Measurements from ENCODE around the gene LRCH2. TPM values are rescaled to one million over a fixed set of nuclear protein-coding genes. Genes with fewer than 3 reads are reported as not detected.
"Not testable (repeated sequence)": the region's sequence is repeated elsewhere in the genome, so short reads cannot be mapped to it uniquely, and the experiment has no call there.

The LRCH2 gene
- total and polyA plus RNA-seq, 7 experiments from 2014 or later = not detected

GRCh38 chrX:115234461-115234860 lies 565 bp upstream of the LRCH2 start:
- H3K27ac ChIP-seq (ENCODE audit: low read depth, low read length) = no peak overlapping the region
- H3K4me3 ChIP-seq (ENCODE audit: low read length) = no peak overlapping the region
- Mint-ChIP-seq H3K27ac (no peak overlapping the region), H3K9me3 (peaks cover 0 to 4% (median 0%) of the 10 kb centered on the region in 11 donors), H3K27me3 (peaks cover 16 to 38% (median 28%) of the 10 kb centered on the region in 5 donors), H3K4me3 (no peak overlapping the region), H3K36me3 (no peaks in the 10 kb centered on the region), H3K4me1 (peaks cover 0 to 6% (median 0%) of the 10 kb centered on the region in 7 donors)
- POLR2A ChIA-PET = no interaction called here
- CTCF ChIA-PET = no interaction called here
- no peak for ATAC-seq
- no peaks in the 10 kb centered on the region for H3K27me3 ChIP-seq (ENCODE audit: control insufficient read depth in 2 of 2, insufficient read depth in 2 of 2, low read length in 2 of 2)
- H3K36me3 ChIP-seq (ENCODE audit: control insufficient read depth in 2 of 3, insufficient read depth in 3 of 3, low read length in 3 of 3) = no peaks in the 10 kb centered on the region
- intact Hi-C loops (cut with micrococcal nuclease) = no loop called here
- no peaks in the 10 kb centered on the region for H3K4me1 ChIP-seq (ENCODE audit: control insufficient read depth in 2 of 2, insufficient read depth in 2 of 2, low read length in 2 of 2)
- DNase-seq = no peak
- no peaks in the 10 kb centered on the region for H3K9me3 ChIP-seq (ENCODE audit: control insufficient read depth in 2 of 3, low read length in 3 of 3)

DNA sequence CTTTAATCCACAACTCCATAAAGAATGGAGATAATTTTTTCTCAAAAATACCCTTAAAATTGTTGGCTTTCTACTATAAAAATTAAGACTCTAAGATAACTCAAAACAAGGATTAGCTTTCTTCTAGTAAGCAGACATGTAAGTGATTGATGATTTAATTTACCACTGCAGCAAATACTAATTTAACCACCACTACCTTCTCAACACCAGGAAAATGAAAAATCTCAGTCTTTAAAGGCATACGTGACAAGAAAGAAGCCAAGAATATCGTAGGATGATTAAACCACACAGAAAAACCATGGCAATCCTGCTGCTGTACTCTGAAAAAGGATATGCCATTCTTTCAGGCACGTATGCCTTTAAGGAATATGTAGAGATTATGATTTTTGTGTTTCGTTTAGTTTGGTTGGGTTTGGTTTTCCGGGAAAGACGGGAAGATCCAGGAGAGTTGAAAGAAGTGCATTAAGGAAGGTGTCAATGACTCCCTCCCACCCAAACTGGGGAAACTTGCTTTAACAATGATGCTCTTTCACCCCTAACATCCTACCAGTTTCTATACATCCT lies 881 bp downstream of the LRCH2 start:
- Histone ChIP-seq H3K9me3 (ENCODE audit: control insufficient read depth in 2 of 3, low read length in 3 of 3) (no peaks in the 10 kb centered on the region), H3K27me3 (ENCODE audit: control insufficient read depth in 2 of 2, insufficient read depth in 2 of 2, low read length in 2 of 2) (no peaks in the 10 kb centered on the region), H3K4me3 (ENCODE audit: low read length) (no peak overlapping the region), H3K4me1 (ENCODE audit: control insufficient read depth in 2 of 2, insufficient read depth in 2 of 2, low read length in 2 of 2) (no peaks in the 10 kb centered on the region), H3K36me3 (ENCODE audit: control insufficient read depth in 2 of 3, insufficient read depth in 3 of 3, low read length in 3 of 3) (no peaks in the 10 kb centered on the region), H3K27ac (ENCODE audit: low read depth, low read length) (no peak overlapping the region)
- Mint-ChIP-seq H3K9me3 (peaks cover 0 to 4% (median 0%) of the 10 kb centered on the region in 11 donors), H3K27ac (no peak overlapping the region), H3K36me3 (no peaks in the 10 kb centered on the region), H3K27me3 (peaks cover 16 to 38% (median 28%) of the 10 kb centered on the region in 5 donors), H3K4me3 (peak overlapping the region in 3 of 10 donors; percentile 27 to 45 (median 28)), H3K4me1 (peaks cover 0 to 6% (median 0%) of the 10 kb centered on the region in 7 donors)
- intact Hi-C loops (cut with micrococcal nuclease) = no loop called here
- POLR2A ChIA-PET = no interaction called here
- ATAC-seq = no peak
- CTCF ChIA-PET = no interaction called here
- DNase-seq = no peak

DNA sequence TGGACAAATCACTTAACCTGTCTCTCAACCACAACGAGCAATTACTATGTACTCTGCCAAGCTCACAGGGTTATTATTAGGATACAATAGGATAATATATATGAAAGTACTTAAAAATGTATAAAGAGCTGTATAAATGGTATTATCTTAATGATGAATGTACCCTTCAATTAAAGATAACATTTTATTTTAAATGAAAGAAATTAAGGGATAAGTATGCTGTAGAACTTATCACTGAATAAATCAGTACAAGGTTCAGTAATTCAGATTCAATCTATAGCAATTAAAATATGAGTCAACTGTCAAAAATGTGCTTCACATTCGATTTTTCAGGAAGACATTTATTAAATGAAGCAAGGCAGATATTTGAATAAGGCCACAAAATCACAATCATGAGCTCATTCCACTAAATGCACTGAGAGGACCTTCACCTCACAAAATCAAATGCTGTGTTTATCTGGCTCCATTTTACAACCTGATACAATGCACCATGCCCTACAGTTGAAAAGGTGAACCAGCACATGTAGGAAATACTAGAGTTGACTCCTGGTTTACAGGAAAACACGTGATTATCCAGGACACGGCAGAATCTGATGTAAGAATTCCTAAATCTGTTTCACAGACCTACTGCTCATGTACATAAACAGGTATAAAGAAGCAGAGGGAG lies 4.4 kb downstream of the LRCH2 start:
- H3K36me3 ChIP-seq (ENCODE audit: control insufficient read depth in 2 of 3, insufficient read depth in 3 of 3, low read length in 3 of 3) = no peaks in the 10 kb centered on the region
- H3K9me3 ChIP-seq (ENCODE audit: control insufficient read depth in 2 of 3, low read length in 3 of 3) = no peaks in the 10 kb centered on the region
- no peak overlapping the region for H3K27ac ChIP-seq (ENCODE audit: low read depth, low read length)
- no peaks in the 10 kb centered on the region for H3K36me3 Mint-ChIP-seq
- H3K4me1 ChIP-seq (ENCODE audit: control insufficient read depth in 2 of 2, insufficient read depth in 2 of 2, low read length in 2 of 2) = no peaks in the 10 kb centered on the region
- DNase-seq = no peak
- H3K27ac Mint-ChIP-seq = no peak overlapping the region
- H3K9me3 Mint-ChIP-seq = peaks cover 0 to 4% (median 0%) of the 10 kb centered on the region in 11 donors
- no peak for ATAC-seq
- ChIA-PET CTCF (no interaction called here), POLR2A (no interaction called here)
- no peak overlapping the region for H3K4me3 ChIP-seq (ENCODE audit: low read length)
- H3K4me3 Mint-ChIP-seq = no peak overlapping the region
- H3K4me1 Mint-ChIP-seq = peaks cover 0 to 6% (median 0%) of the 10 kb centered on the region in 7 donors
- intact Hi-C loops (cut with micrococcal nuclease) = no loop called here
- H3K27me3 Mint-ChIP-seq = peaks cover 12 to 27% (median 21%) of the 10 kb centered on the region in 5 donors
- H3K27me3 ChIP-seq (ENCODE audit: control insufficient read depth in 2 of 2, insufficient read depth in 2 of 2, low read length in 2 of 2) = no peaks in the 10 kb centered on the region

DNA sequence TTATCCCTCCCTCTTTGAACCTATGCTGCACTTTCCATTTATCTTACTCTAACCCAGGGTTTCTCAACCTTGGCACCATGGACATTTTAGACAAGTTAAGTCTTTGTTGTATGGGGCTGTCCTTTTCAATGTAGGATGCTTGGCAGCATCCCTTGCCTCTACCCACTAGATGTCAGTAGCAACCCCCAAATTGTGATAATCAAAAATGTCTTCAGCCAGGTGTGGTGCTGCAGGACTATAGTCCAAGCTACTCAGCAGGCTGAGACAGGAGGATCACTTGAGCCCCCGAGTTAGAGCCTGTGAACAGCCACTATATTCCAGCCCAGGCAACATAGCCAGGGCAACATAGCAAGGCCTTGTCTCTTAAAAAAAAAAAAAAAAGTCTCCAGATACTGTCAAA lies 7.0 kb downstream of the LRCH2 start:
- H3K27ac ChIP-seq (ENCODE audit: low read depth, low read length) = no peak overlapping the region
- ChIA-PET POLR2A (no interaction called here), CTCF (no interaction called here)
- no peak overlapping the region for H3K4me3 Mint-ChIP-seq
- no peak overlapping the region for H3K4me3 ChIP-seq (ENCODE audit: low read length)
- intact Hi-C loops (cut with micrococcal nuclease) = no loop called here
- no peaks in the 10 kb centered on the region for H3K36me3 ChIP-seq (ENCODE audit: control insufficient read depth in 2 of 3, insufficient read depth in 3 of 3, low read length in 3 of 3)
- no peaks in the 10 kb centered on the region for H3K36me3 Mint-ChIP-seq
- no peak for DNase-seq
- no peaks in the 10 kb centered on the region for H3K9me3 ChIP-seq (ENCODE audit: control insufficient read depth in 2 of 3, low read length in 3 of 3)
- H3K9me3 Mint-ChIP-seq = peaks cover 0 to 3% (median 0%) of the 10 kb centered on the region in 11 donors
- no peaks in the 10 kb centered on the region for H3K4me1 Mint-ChIP-seq
- peaks cover 3 to 15% (median 3%) of the 10 kb centered on the region in 5 donors for H3K27me3 Mint-ChIP-seq
- ATAC-seq = no peak
- no peaks in the 10 kb centered on the region for H3K27me3 ChIP-seq (ENCODE audit: control insufficient read depth in 2 of 2, insufficient read depth in 2 of 2, low read length in 2 of 2)
- no peak overlapping the region for H3K27ac Mint-ChIP-seq
- no peaks in the 10 kb centered on the region for H3K4me1 ChIP-seq (ENCODE audit: control insufficient read depth in 2 of 2, insufficient read depth in 2 of 2, low read length in 2 of 2)

DNA sequence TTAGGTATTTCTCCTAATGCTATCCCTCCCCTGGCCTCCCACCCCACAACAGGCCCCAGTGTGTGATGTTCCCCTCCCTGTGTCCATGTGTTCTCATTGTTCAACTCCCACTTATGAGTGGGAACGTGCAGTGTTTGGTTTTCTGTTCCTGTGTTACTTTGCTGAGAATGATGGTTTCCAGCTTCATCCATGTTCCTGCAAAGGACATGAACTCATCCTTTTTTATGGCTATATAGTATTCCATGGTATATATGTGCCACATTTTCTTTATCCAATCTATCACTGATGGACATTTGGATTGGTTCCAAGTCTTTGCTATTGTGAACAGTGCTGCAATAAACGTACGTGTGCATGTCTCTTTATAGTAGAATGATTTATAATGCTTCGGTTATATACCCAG lies 16.6 kb downstream of the LRCH2 start:
- H3K27me3 ChIP-seq (ENCODE audit: control insufficient read depth in 2 of 2, insufficient read depth in 2 of 2, low read length in 2 of 2); POLR2A ChIA-PET; H3K4me1 ChIP-seq (ENCODE audit: control insufficient read depth in 2 of 2, insufficient read depth in 2 of 2, low read length in 2 of 2); H3K9me3 ChIP-seq (ENCODE audit: control insufficient read depth in 2 of 3, low read length in 3 of 3); CTCF ChIA-PET; H3K4me3 ChIP-seq (ENCODE audit: low read length); H3K27ac ChIP-seq (ENCODE audit: low read depth, low read length); H3K36me3 ChIP-seq (ENCODE audit: control insufficient read depth in 2 of 3, insufficient read depth in 3 of 3, low read length in 3 of 3); DNase-seq; H3K27me3 Mint-ChIP-seq; H3K9me3 Mint-ChIP-seq; intact Hi-C loops (cut with micrococcal nuclease); H3K36me3 Mint-ChIP-seq; H3K4me1 Mint-ChIP-seq; H3K27ac Mint-ChIP-seq; ATAC-seq; H3K4me3 Mint-ChIP-seq: not testable (repeated sequence)

DNA sequence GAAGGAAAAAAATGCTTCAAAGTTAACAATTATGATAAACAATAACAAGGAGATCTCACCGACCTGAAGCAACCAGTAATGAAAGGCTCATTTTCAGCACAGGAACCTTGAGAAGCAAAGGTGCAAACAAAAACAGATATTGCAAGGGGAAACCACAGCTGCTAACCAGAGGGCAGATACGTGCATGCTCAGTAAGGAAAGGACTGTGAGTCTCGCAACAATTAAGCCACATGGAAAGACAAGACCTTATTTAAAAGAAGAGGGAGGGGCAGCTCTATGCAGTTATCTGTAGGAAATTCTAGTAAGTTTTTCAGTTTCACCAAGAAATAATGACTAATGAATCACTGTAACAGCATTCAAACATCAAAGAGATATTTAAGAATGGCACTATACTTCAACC lies 19.3 kb downstream of the LRCH2 start:
- ATAC-seq (no peak), DNase-seq (no peak)
- Histone ChIP-seq H3K27me3 (ENCODE audit: control insufficient read depth in 2 of 2, insufficient read depth in 2 of 2, low read length in 2 of 2) (no peaks in the 10 kb centered on the region), H3K27ac (ENCODE audit: low read depth, low read length) (no peak overlapping the region), H3K4me3 (ENCODE audit: low read length) (no peak overlapping the region), H3K9me3 (ENCODE audit: control insufficient read depth in 2 of 3, low read length in 3 of 3) (no peaks in the 10 kb centered on the region), H3K36me3 (ENCODE audit: control insufficient read depth in 2 of 3, insufficient read depth in 3 of 3, low read length in 3 of 3) (no peaks in the 10 kb centered on the region), H3K4me1 (ENCODE audit: control insufficient read depth in 2 of 2, insufficient read depth in 2 of 2, low read length in 2 of 2) (no peaks in the 10 kb centered on the region)
- no peaks in the 10 kb centered on the region for H3K4me1 Mint-ChIP-seq
- H3K4me3 Mint-ChIP-seq = no peak overlapping the region
- no peaks in the 10 kb centered on the region for H3K36me3 Mint-ChIP-seq
- H3K27me3 Mint-ChIP-seq = no peaks in the 10 kb centered on the region
- peaks cover 0 to 5% (median 0%) of the 10 kb centered on the region in 11 donors for H3K9me3 Mint-ChIP-seq
- intact Hi-C loops (cut with micrococcal nuclease) = no loop called here
- CTCF ChIA-PET = no interaction called here
- no peak overlapping the region for H3K27ac Mint-ChIP-seq
- POLR2A ChIA-PET = no interaction called here

GRCh38 chrX:115214151-115214550 lies 19.7 kb downstream of the LRCH2 start:
- ATAC-seq (no peak), DNase-seq (no peak)
- peaks cover 0 to 5% (median 0%) of the 10 kb centered on the region in 11 donors for H3K9me3 Mint-ChIP-seq
- H3K27ac Mint-ChIP-seq = no peak overlapping the region
- H3K4me1 Mint-ChIP-seq = no peaks in the 10 kb centered on the region
- H3K27me3 Mint-ChIP-seq = no peaks in the 10 kb centered on the region
- Histone ChIP-seq H3K4me1 (ENCODE audit: control insufficient read depth in 2 of 2, insufficient read depth in 2 of 2, low read length in 2 of 2) (no peaks in the 10 kb centered on the region), H3K27ac (ENCODE audit: low read depth, low read length) (no peak overlapping the region), H3K27me3 (ENCODE audit: control insufficient read depth in 2 of 2, insufficient read depth in 2 of 2, low read length in 2 of 2) (no peaks in the 10 kb centered on the region), H3K4me3 (ENCODE audit: low read length) (no peak overlapping the region), H3K9me3 (ENCODE audit: control insufficient read depth in 2 of 3, low read length in 3 of 3) (no peaks in the 10 kb centered on the region), H3K36me3 (ENCODE audit: control insufficient read depth in 2 of 3, insufficient read depth in 3 of 3, low read length in 3 of 3) (no peaks in the 10 kb centered on the region)
- ChIA-PET CTCF (no interaction called here), POLR2A (no interaction called here)
- H3K36me3 Mint-ChIP-seq = no peaks in the 10 kb centered on the region
- H3K4me3 Mint-ChIP-seq = no peak overlapping the region
- intact Hi-C loops (cut with micrococcal nuclease) = no loop called here

Data from naive thymus-derived CD4-positive, alpha-beta T cell (primary cell).